GM23248 (cell line): ENCODE measurements around the gene ARHGAP19. TPM values are rescaled to one million over a fixed set of nuclear protein-coding genes. Genes with fewer than 3 reads are reported as not detected.

ENCODE experiments used
- DNase-seq: peaks from one replicate; pipeline ENCODE4 v3.0.0-alpha.2; 2015
- H2AFZ ChIP-seq: fragments of 200-600 bp; sonication (generic); 2 replicates; pipeline ENCODE4 v1.6.1; 2016; ENCODE audit warnings: antibody characterized with exemption
- H3F3A ChIP-seq: fragments of 200-600 bp; sonication (generic); 2 replicates; pipeline ENCODE4 v1.6.1; 2016; ENCODE audit warnings: mild to moderate bottlenecking, antibody characterized with exemption, mixed run types; ENCODE audit not compliant: insufficient read depth
- H3K27ac ChIP-seq: fragments of 200-600 bp; sonication (generic); 2 replicates; pipeline ENCODE4 v1.5.1; 2016; ENCODE audit warnings: mild to moderate bottlenecking
- H3K27me3 ChIP-seq: fragments of 200-600 bp; sonication (generic); replicated peaks from 2 replicates; pipeline ENCODE4 v1.6.1; 2016; ENCODE audit warnings: mild to moderate bottlenecking; ENCODE audit not compliant: insufficient read depth
- H3K36me3 ChIP-seq: fragments of 200-600 bp; sonication (generic); 2 replicates; pipeline ENCODE4 v1.6.1; 2016; ENCODE audit warnings: low read depth, mild to moderate bottlenecking
- H3K4me1 ChIP-seq: fragments of 200-600 bp; sonication (generic); 2 replicates; pipeline ENCODE4 v1.6.1; 2016; ENCODE audit warnings: mild to moderate bottlenecking; ENCODE audit not compliant: insufficient read depth
- H3K4me2 ChIP-seq: fragments of 200-600 bp; sonication (generic); one replicate; pipeline ENCODE4 v1.6.1; 2016; ENCODE audit warnings: mild to moderate bottlenecking; ENCODE audit not compliant: unreplicated experiment
- H3K4me3 ChIP-seq: fragments of 200-600 bp; sonication (generic); 2 replicates; pipeline ENCODE4 v1.5.1; 2016; ENCODE audit warnings: mild to moderate bottlenecking
- H3K79me2 ChIP-seq: fragments of 200-600 bp; sonication (generic); 2 replicates; pipeline ENCODE4 v1.6.1; 2016; ENCODE audit warnings: mild to moderate bottlenecking; ENCODE audit not compliant: insufficient read depth
- H3K9ac ChIP-seq: fragments of 200-600 bp; sonication (generic); 2 replicates; pipeline ENCODE4 v1.6.1; 2016; ENCODE audit warnings: mild to moderate bottlenecking
- H3K9me2 ChIP-seq: fragments of 200-600 bp; sonication (generic); 2 replicates; pipeline ENCODE4 v1.6.1; 2016; ENCODE audit warnings: mixed run types, mild to moderate bottlenecking, moderate library complexity; ENCODE audit not compliant: insufficient read depth
- H3K9me3 ChIP-seq: fragments of 200-600 bp; sonication (generic); one replicate; pipeline ENCODE4 v1.6.1; 2017; ENCODE audit warnings: low read depth
- H4K20me1 ChIP-seq: fragments of 200-600 bp; sonication (generic); 2 replicates; pipeline ENCODE4 v1.6.0; 2016; ENCODE audit not compliant: insufficient read depth
- EZH2 ChIP-seq: fragments of 200-600 bp; sonication (generic); IDR thresholded peaks from 2 replicates; pipeline ENCODE4 v1.6.1; 2018; ENCODE audit warnings: antibody characterized with exemption, mild to moderate bottlenecking; ENCODE audit not compliant: insufficient read depth, poor library complexity, severe bottlenecking
- EZH2phosphoT487 ChIP-seq: fragments of 200-600 bp; sonication (generic); IDR thresholded peaks from 2 replicates; pipeline ENCODE4 v1.6.1; 2018; ENCODE audit warnings: antibody characterized with exemption, moderate library complexity, mild to moderate bottlenecking, low read depth; ENCODE audit not compliant: insufficient read depth
- WGBS, 2 experiments: methylation state at CpG; one replicate each; pipeline ENCODE4 v1.1.6; 2015 to 2017; ENCODE audit warnings: low lambda C conversion rate in 2 of 2, low coverage in 1 of 2; ENCODE audit errors: missing lambda C conversion rate in 2 of 2; 5-methylcytosine and 5-hydroxymethylcytosine counted together
- in situ Hi-C: fragments of 300-500 bp; cut with MboI; formaldehyde crosslinking; loops from 2 replicates; pipeline ENCODE4 v1.15.0; 2020
- polyA plus RNA-seq: library from polyadenylated mRNA; unstranded; fragments of >200 nt; fragmentation: Nextera tagmentation; extraction: Ambion mirVana; gene quantifications from 2 replicates; pipeline ENCODE4 v1.2.1, GENCODE V29; 2016
- total RNA-seq: library from RNA; depleted of rRNA; stranded (reverse); fragments of >200 nt; shearing (Covaris generic); gene quantifications from 2 replicates; pipeline ENCODE4 v1.2.3, GENCODE V29; 2014

Gene ARHGAP19
- total and polyA plus RNA-seq, 2 experiments from 2014 or later: 1.9 to 5.0 TPM

- Histone ChIP-seq H3K27ac (peak within 1 kb of the TSS; percentile 88), H3K36me3 (no peaks in the 10 kb centered on the region), H3K4me3 (peak within 1 kb of the TSS; percentile 94), H3K79me2 (peaks cover 30% of the 10 kb centered on the region), H3K4me1 (peaks cover 19% of the 10 kb centered on the region), H3K4me2 (peak within 1 kb of the TSS; percentile 96), H2AFZ (peak within 1 kb of the TSS; percentile 89), H3K9ac (peak within 1 kb of the TSS; percentile 91), H3K27me3 (0 out of 2 replicates have a peak, but pooled peaks cover 8% of the 10 kb centered on the region), H3F3A (peaks cover 29% of the 10 kb centered on the region), H3K9me2 (no peaks in the 10 kb centered on the region), H4K20me1 (no peaks in the 10 kb centered on the region), H3K9me3 (no peaks in the 10 kb centered on the region)
- in situ Hi-C loops: no loop called here
- TF ChIP-seq EZH2 (no peak), EZH2phosphoT487 (no peak)
- 1 to 5% methylated on average over 4 to 102 of the region's 103 CpGs for WGBS, 2 experiments
- DNase-seq: peak; percentile 96
Observed at GRCh38 chr10:97334370-97335175, 42.1 kb upstream of the ARHGAP19 start, which contains the start of gene FRAT2. Gene FRAT2 (minus strand): TSS chr10:97334729. CDS start chr10:97334572, 157 bp downstream.

DNA sequence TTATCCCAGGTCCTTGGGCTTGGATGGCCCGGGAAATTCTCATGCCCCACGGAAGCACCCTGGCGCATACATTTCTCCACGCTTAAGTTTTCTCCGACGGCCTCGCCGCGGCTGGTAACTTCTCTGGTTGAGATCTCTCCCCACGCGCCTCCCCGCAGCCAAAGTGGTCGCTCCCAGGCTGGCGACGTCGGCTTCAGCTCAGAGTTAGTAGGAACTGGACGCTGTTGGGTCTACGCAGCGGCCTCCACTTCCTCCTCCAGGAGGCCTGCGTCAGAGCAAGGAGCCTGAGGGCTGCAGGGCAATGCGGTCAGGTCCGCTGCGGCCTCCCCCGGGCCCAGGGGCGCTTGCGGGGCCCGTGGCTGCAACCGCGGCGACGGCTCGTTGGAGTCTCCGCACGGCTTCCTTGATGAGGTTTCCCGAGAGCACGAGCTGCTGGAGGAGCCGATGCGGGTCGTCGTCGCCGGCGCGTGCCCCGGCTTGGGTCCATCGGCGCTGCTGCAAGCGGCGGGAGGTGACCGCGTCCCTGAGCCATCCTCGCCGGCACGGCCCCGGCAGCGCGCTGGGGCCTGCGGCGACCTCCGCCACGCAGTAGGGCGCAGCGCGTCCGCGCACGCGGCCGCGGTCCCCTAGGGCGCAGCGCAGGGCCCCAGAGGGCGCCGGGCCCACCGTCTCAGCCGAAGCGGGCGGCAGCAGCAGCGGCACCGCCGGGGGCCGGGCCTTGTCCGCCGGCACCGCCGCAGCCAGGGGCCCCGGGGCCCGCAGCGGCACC, 41.3 kb upstream of the ARHGAP19 start:
- Histone ChIP-seq H3K36me3 (no peaks in the 10 kb centered on the region), H3K9ac (peak overlapping the region; percentile 91), H3K4me1 (peaks cover 19% of the 10 kb centered on the region), H3K9me2 (no peaks in the 10 kb centered on the region), H3K9me3 (no peaks in the 10 kb centered on the region), H3K27ac (peak overlapping the region; percentile 88), H3K27me3 (0 out of 2 replicates have a peak, but pooled peaks cover 8% of the 10 kb centered on the region), H3K4me3 (peak overlapping the region; percentile 94), H3K79me2 (peaks cover 38% of the 10 kb centered on the region), H3K4me2 (peak overlapping the region; percentile 96), H4K20me1 (no peaks in the 10 kb centered on the region), H2AFZ (peak overlapping the region; percentile 89), H3F3A (peaks cover 29% of the 10 kb centered on the region)
- in situ Hi-C loops: no loop called here
- 1% methylated on average over 54 to 61 of the region's 89 CpGs for WGBS, 2 experiments
- DNase-seq: peak; percentile 79
- no peak for TF ChIP-seq EZH2phosphoT487
- no peak for TF ChIP-seq EZH2

- no peaks in the 10 kb centered on the region for H4K20me1 ChIP-seq
- H3K36me3 ChIP-seq: no peaks in the 10 kb centered on the region
- peaks cover 19% of the 10 kb centered on the region for H3K4me1 ChIP-seq
- TF ChIP-seq EZH2phosphoT487: no peak
- no peak for TF ChIP-seq EZH2
- in situ Hi-C loops: no loop called here
- no peaks in the 10 kb centered on the region for H3K9me3 ChIP-seq
- H3F3A ChIP-seq: peaks cover 29% of the 10 kb centered on the region
- peak overlapping the region; percentile 88 for H3K27ac ChIP-seq
- 0 out of 2 replicates have a peak, but pooled peaks cover 8% of the 10 kb centered on the region for H3K27me3 ChIP-seq
- H3K9ac ChIP-seq: peak overlapping the region; percentile 91
- H2AFZ ChIP-seq: peak overlapping the region; percentile 89
- 1 to 3% methylated on average over 7 of the region's 7 CpGs for WGBS, 2 experiments
- DNase-seq: peak; percentile 61
- peaks cover 39% of the 10 kb centered on the region for H3K79me2 ChIP-seq
- H3K9me2 ChIP-seq: no peaks in the 10 kb centered on the region
- H3K4me2 ChIP-seq: peak overlapping the region; percentile 96
- H3K4me3 ChIP-seq: peak overlapping the region; percentile 94
Observed at GRCh38 chr10:97333351-97333600, 40.8 kb upstream of the ARHGAP19 start.

DNA sequence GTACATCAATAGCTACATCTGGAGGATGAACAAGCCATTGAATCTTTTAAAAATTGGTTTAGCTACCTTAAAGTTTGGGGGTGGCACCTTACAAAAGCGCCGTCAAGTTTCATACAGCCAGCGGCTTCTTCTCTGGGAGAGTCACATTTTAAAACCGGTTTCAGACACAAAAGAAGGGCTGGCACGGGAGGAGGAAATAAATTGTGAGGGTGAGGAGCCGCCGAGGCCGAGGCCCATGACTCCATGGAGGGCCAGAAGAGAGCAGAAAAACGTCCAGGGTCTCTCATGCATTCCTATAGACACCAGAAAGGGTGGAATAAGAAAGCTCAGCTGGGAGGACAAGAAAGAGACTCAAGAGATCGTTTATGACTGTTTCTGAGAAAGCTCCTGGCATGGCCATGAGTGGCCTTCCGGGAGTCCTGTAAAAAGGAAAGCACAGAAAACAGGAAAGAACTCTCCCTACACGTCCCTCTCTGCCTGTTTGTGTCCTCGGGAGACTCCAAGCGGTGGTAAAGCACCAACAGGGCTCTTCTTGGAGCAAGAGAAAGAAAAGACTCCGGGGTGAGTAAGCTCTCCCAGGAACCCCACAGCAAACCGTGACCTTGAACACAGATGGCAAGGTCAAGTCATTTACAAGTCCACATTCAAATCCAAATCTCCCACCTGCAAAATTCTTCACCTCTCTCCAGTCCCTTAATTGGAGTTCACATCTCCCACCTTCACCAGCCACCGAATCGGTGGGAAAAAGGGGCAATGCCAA, 40.3 kb upstream of the ARHGAP19 start:
- peak overlapping the region; percentile 96 for H3K4me2 ChIP-seq
- in situ Hi-C loops: no loop called here
- H3K4me1 ChIP-seq: peaks cover 19% of the 10 kb centered on the region
- H3K9me3 ChIP-seq: no peaks in the 10 kb centered on the region
- H3K27me3 ChIP-seq: 0 out of 2 replicates have a peak, but pooled peaks cover 8% of the 10 kb centered on the region
- H3K27ac ChIP-seq: peak overlapping the region; percentile 88
- H3K4me3 ChIP-seq: peak overlapping the region; percentile 94
- H3K79me2 ChIP-seq: peaks cover 39% of the 10 kb centered on the region
- peaks cover 26% of the 10 kb centered on the region for H3F3A ChIP-seq
- TF ChIP-seq EZH2phosphoT487 (no peak), EZH2 (no peak)
- WGBS, 2 experiments: 1 to 3% methylated on average over 18 of the region's 18 CpGs
- peak overlapping the region; percentile 89 for H2AFZ ChIP-seq
- H3K9ac ChIP-seq: peak overlapping the region; percentile 91
- H3K36me3 ChIP-seq: no peaks in the 10 kb centered on the region
- H4K20me1 ChIP-seq: no peaks in the 10 kb centered on the region
- DNase-seq: peak; percentile 90
- no peaks in the 10 kb centered on the region for H3K9me2 ChIP-seq
